IPS-11a (cell line): ENCODE measurements around the gene INVS.

Experiments
- H3K4me3 ChIP-seq: one replicate; pipeline ENCODE4 v1.5.1; 2013; ENCODE audit warnings: low read depth, low read length, control low read depth

Gene INVS

DNA sequence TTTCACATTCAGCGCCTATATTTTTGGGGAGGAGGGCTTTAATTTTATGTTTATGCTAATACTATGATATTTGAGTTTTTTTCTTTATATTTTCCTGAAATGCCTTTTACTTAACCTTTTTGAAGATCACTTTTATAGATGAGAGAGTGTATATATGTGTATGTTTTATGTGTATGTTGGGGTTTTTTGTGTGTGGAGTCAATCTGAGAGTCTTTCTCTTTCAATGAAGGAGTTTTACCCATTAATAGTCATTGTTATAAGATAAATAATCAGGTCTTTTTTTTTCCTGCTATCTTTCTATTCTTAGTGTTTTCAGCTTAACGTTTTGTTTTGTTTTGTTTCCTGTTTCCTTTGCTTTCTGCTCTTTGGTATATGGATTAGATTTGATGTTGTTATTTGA lies 141.5 kb downstream of the INVS start:
- H3K4me3 ChIP-seq = no peak overlapping the region

DNA sequence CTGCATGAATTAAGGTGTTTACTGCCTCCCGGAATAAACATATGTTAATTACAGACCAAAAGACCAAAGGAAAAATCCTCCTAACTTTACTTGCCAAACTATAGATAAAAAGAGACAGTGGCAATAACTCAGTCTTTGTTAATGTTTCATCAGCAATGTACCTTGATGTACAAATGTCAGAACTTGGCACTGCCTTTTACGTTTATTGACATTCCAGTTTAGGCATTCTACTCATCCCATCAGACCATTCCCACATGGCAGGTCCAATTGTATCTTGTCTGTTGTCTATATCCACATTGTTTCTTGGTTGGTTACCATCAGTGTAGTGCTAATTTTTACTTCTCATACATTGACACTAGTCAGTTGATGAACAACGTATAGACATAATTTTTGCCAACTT lies 168.2 kb downstream of the INVS start:
- H3K4me3 ChIP-seq = no peak overlapping the region

DNA sequence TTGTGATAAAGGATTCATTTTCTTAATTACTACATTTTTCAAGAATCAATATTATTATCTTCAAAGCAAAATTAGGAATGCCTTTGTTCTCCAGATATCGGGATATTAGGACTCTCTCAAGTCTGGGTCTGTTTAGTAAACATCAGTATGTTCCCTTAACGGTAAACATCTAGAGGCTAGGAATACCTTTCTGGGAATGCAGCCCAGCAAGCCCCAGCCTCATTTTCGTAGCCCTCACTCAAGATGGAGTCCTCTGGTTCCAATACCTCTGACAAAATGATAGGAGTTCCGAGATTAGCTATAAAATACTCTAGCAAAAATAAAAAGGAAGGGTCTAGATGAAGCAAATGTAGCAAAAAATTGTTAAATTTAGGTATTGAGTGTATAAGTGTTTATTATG lies 169.2 kb downstream of the INVS start:
- no peak overlapping the region for H3K4me3 ChIP-seq

- no peak overlapping the region for H3K4me3 ChIP-seq
Measured at GRCh38 chr9:100269656-100270055, 170.6 kb downstream of the INVS start.

DNA sequence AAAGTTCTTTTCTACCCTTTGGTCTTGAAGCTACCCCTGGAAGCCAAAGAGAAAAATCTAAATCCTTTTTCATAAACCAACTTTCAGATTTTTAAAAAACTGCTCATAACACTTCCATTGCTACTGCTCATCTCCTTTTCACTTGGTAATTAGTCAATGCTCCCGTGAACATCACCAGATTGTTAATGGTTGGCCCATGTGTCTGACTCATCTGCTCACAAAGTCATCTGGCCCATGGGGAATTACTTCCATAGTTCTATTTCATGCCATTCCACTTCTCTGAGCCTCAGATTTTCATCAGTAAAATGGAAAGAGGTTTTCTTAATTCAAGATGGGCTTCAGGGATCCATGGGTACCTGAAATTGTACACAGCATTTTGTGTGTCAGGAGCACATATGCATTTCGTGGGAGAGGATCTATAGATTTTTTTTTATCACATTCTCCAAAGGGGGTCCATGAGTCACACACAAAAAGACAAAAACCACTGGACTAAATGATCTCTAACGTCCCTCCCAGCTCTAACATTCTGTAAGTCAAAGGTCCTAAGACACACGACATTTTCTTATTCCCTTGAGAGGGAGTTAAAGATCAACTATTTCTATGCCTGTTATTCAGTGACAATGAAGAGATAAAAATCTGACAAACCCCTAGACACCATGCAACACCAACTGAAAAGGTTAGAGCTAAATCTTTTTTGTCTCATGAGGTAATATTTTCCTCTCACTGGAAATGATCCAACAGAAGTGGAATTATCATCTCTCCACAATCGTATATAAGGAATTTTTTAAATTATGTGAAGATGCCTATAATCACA lies 178.3 kb downstream of the INVS start:
- no peak overlapping the region for H3K4me3 ChIP-seq

GRCh38 chr9:100281066-100281465 lies 182.0 kb downstream of the INVS start:
- no peak overlapping the region for H3K4me3 ChIP-seq

- H3K4me3 ChIP-seq = no peak overlapping the region
Measured at GRCh38 chr9:100281676-100282387, 182.8 kb downstream of the INVS start.

DNA sequence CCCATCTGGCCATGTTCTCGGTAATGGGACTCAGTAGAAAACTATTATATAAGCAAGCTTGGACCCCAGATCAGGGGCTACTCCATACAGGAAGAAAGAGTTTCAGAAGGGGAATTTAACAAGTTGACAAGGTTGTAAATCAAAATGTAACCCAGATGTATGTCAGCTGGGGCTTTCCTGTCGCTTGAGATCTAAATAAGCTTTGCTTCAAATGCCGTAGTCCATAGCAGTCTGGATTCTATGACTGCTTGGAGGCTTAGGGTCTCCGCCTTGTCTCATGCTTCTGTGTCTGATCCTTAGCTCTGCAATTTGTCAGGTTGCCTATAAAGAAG lies 183.3 kb downstream of the INVS start:
- H3K4me3 ChIP-seq = no peak overlapping the region

- H3K4me3 ChIP-seq = no peak overlapping the region
Measured at GRCh38 chr9:100284247-100284646, 185.2 kb downstream of the INVS start.

DNA sequence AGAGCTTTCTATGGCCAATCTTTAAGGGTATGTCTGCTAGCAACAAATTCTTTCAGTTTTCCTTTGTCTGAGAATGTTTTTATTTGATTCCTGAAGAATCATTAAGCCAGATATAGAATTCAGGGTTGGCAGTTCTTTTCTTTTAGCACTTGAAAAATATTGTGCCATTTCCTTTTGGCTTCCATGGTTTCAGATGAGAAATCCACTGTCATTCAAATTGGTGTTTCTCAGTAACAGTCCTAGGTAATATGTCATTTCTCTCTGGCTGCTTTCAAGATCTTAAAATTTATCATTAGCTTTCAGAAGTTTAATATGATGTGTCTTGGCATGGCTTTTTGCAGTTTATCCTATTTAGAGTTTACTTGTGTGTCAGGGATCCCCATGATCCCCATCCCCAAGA lies 186.0 kb downstream of the INVS start:
- no peak overlapping the region for H3K4me3 ChIP-seq

- no peak overlapping the region for H3K4me3 ChIP-seq
Measured at GRCh38 chr9:100285601-100286000, 186.6 kb downstream of the INVS start.

- no peak overlapping the region for H3K4me3 ChIP-seq
Measured at GRCh38 chr9:100286257-100286656, 187.2 kb downstream of the INVS start.

- H3K4me3 ChIP-seq = no peak overlapping the region
Measured at GRCh38 chr9:100287186-100287585, 188.1 kb downstream of the INVS start.

DNA sequence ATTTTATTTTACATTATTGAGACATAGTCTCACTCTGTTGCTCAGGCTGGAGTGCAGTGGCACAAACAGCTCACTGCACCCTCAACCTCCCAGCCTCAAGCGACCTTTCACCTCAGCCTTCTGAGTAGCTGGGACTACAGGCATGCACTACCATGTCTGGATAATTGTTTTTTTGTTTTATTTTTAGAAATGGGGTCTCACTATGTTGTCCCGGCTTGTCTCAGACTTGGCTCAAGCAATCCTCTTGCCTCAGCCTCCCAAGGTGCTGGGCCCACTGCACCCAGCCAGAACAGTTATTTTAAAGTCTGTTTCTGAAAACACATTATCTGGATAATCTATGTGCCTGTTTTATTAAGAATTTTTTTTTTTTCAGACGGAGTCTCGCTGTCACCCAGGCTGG lies 191.7 kb downstream of the INVS start:
- no peak overlapping the region for H3K4me3 ChIP-seq

DNA sequence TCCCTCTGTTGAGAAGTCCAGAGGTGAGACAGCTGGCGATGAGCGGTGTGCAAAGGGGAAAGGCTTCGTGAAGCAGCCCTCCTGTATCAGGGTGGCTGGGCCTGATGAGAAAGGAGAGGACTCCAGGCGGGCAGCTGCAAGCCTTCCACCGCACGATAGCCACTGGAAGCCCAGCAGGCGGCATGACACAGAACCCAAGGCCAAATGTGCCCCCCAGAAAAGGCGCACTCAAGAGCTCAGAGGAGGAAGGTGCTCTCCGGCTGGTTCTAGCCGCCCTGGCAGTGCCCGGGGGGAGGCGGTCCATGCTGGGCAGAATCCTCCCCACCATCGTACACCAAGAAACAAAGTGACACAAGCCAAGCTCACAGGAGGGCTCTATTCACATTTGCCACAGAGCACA lies 193.4 kb downstream of the INVS start:
- H3K4me3 ChIP-seq = no peak overlapping the region

GRCh38 chr9:100294341-100294740 lies 195.3 kb downstream of the INVS start:
- H3K4me3 ChIP-seq = no peak overlapping the region

GRCh38 chr9:100294806-100295205 lies 195.8 kb downstream of the INVS start:
- H3K4me3 ChIP-seq = no peak overlapping the region

GRCh38 chr9:100295240-100295639 lies 196.2 kb downstream of the INVS start:
- no peak overlapping the region for H3K4me3 ChIP-seq

DNA sequence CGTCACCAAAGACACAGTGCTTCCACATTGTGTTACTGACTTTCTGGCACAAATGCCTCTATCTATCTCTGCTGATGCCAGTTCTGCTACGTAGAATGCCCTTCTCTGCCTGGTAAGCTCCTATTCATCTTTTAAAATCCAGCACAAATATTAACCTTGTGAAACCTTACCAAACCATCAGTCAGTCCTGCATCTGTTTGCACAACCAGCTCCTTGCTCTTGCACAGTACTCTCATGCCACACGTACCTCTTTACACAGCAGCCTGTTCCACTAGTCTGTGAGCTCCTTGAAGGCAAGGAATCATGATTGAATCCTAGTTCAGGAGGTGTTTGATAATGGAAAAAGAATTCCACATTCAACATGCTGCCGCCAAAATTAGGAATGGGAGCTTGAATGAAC lies 197.4 kb downstream of the INVS start:
- H3K4me3 ChIP-seq = no peak overlapping the region

GRCh38 chr9:100298378-100298777 lies 199.3 kb downstream of the INVS start:
- H3K4me3 ChIP-seq = no peak overlapping the region

- H3K4me3 ChIP-seq = no peak overlapping the region
Measured at GRCh38 chr9:100303747-100304146, 204.7 kb downstream of the INVS start.

- H3K4me3 ChIP-seq = no peak overlapping the region
Measured at GRCh38 chr9:100306283-100306682, 207.2 kb downstream of the INVS start.

DNA sequence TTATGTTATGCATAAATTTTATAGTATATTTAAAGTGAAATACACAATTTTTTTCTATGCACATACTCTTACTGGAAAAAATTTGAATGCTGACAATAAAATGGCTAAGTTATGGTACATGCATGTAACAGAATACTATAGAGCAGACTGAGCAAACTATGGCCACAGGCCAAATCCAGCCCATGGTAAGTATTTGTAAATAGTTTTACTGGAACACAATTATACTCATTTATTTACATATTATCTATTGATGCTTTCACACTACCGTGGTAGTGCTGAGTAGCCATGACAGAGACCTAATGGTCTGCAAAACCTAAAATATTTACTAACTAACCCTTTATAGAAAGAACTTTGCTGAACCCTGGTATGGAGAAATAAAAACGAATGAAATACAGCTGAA lies 208.0 kb downstream of the INVS start:
- no peak overlapping the region for H3K4me3 ChIP-seq
